ENCODE data around the gene TENM4. TPM values are rescaled to one million over a fixed set of nuclear protein-coding genes. Genes with fewer than 3 reads are reported as not detected.

TENM4 gene
- polyA plus RNA-seq, 3 donors: 23.2 to 32.9 (median 23.7) TPM

DNA sequence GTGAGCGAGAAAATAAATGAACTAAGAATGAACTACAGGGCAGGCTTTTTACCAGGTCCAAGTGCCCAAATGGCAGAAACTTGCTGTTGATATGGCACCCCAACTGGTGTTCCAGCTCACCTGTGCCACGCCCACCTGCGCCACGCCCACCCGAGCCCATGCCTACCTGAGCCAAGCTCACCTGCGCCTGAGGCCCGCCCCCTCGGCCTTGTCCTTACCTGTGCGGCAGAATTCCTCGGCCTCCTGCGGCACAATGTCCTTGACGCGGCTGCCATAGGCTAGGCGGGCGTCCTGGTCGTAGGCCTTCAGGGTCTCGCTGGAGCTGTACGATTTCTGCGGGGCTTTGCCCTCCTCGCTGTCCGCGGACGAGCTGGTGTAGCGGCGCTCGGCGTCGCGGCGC is 371.3 kb downstream of the TENM4 start:
- DNase-seq (ENCODE audit: extremely low read depth in 1 of 11, low read depth in 9 of 11, low spot score in 4 of 11): no peak

DNA sequence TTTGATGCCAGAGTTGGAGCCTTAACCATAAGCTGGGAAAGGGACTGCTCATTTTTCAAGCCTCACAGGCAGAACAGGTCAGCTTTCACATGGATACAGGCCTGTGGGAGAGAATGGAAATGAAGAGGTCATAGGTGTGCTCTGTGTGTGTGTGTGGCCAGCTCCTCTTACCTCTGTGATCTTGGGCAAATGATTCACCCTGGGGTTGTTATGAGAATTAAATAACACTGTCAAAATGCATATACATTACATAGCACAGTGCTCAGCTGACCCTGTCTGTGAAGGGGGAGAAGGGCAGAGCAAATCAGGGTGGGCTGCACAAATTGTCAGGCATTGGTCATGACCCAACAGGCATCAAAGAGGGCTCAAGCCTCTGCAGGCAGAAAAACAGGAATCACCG is 372.5 kb downstream of the TENM4 start:
- no peak for DNase-seq (ENCODE audit: extremely low read depth in 1 of 11, low read depth in 9 of 11, low spot score in 4 of 11)

DNA sequence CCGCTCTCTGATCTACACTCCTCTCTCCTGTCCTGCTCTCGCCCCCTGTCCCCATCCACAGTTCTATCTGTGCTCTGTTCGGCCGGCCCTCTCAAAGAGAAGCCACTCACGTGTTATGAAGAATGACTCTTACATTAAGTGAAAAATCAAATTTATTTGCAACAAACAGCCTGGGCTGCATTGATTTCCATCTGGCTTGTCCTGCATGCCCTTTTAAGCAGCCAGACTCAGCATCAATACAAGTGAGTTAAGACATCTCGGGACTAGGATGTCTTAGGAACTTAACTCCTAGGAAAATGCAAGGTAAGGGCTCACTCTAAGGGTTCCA is 373.5 kb downstream of the TENM4 start:
- no peak for DNase-seq (ENCODE audit: extremely low read depth in 1 of 11, low read depth in 9 of 11, low spot score in 4 of 11)

DNA sequence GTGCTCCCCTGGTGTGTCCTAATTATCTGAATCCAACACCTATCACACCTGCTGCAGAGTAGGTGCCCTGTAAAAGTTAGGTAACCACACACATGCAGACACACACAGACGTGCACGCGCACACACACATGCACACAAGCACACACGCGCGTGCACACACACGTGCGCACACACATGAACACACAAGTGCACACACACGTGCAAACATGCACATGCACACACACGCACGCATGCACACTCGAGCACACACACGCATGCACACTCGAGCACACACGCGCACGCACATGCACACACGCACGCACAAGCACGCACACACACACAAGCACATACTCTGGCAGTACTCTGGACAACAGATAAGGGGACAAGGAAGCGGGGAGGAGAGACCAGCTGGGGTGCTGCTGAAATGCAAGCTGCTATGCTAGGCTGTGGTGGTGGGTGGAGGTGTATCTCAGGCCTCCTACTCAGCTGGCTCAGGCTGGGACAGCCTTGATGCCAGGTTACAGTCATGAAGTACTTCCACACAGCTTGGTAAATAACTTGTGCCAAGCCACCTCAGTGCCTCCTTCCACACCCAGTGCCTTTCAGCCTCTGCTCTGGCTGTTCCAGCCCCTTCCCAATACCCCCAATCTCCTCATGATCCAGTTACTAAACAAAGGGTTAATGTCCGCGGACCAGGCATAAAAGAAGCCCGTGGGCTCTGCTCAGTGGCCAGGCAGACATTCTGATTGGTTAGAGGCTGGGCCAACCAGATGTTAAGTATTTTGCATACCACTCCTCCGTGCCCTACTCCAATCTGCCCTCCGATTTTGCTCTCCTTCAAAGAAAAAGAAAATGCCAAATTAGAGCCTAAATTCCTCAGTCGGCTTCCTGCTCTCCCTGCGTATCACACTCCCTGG is 374.1 kb downstream of the TENM4 start:
- DNase-seq (ENCODE audit: extremely low read depth in 1 of 11, low read depth in 9 of 11, low spot score in 4 of 11): no peak

DNA sequence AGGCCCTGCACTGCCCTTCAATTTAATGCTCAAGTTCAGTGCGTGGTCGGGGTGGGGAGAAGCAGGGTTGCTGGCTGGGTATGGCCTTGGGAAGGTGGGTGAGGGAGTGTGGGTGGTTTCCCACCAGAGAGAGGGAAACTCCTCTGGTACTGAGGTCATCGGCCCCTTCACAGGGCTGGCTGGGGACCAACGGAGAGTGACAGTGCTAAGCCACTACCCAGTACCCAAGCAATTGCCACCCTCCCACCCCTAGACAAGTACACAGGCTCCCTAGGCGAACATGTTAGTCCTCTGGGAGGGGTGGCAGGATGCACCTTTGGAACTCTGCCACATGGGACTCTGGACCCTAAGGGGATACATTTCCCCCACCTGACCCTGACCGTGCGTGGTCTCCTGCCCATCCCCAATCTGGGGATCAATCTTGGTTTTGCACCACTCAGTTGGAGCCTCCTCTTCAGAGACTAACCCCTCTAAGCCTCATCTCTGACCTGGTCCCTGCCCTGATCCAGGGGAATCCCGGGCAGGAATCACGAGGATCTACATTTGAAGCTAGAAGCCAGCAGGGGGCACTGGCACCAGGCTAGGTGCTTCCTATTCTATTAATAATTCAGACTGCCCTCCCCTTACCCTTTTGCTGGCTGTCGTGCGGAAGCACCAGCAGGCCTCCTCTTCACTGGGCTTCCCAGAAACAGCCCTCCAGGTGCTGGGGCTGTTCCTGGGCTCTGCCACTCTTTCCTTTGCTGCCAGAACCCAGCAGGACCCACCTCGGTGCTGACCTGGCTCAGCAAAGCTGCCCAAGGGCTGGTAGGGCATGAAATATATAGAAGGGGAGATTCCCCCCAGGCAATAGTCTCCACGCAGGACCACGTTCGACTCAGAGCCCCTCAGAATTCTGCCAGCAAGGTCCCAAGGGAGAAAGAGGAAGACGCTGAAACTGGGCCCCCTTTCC is 377.7 kb downstream of the TENM4 start:
- DNase-seq (ENCODE audit: extremely low read depth in 1 of 11, low read depth in 9 of 11, low spot score in 4 of 11): no peak

DNA sequence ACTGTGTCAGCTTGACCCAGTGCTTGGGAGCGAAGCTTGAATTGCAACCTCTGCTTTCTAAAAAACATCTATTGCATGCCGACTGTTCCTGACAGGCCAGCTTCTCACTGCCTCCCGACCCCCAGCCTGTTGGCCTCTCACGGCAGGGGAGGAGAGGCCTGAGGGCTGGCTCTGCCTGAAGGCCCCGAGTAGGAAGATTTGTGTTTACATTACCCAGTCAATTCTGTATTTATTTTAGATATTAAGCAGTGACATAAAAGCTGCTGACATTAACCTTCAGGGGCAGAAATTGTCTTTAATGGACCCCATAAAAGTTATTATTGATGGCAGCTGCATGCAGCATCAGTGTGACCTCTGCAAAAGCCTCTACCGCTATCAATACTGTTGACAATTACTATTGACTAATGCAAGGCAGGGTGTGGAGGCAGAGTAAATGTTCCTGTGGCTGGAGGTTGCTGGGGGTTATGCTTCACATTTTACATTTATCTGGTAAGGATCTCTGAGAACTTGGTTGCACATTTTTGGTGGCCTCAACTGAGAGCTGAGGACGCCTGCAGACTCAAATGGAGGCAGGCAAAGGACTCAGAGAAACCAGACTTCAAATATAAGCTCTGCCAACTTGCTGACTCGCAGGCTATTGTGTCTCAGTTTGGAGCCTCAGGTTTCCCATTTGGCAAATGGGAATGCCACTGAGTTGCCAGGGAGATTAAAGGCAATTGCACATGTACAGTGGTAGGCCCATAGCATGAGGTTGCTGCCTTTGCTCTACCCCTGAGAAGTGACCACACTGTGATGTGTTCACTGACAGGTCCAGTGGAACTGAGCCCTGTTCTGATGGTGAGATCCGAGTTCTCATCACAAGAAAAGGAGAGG is 380.5 kb downstream of the TENM4 start:
- no peak for DNase-seq (ENCODE audit: extremely low read depth in 1 of 11, low read depth in 9 of 11, low spot score in 4 of 11)

DNA sequence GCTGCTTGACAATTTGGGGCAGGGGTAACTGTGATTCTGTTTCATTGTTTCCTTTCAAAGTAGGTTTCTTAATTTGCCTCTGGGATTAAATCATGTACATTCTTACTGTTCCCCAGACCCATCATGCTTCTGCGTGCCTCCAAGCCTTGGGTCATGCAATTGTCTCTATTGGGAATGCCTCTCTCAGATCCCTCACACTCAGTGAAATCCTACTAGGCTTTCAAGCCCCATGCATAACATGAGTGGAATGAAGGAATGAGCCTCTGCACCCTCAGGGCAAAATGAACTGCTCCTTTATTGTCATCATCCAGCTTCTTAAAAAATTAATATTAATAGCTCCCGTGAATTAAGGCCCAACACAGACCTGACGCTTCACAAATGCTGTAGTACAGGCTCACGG is 381.7 kb downstream of the TENM4 start:
- no peak for DNase-seq (ENCODE audit: extremely low read depth in 1 of 11, low read depth in 9 of 11, low spot score in 4 of 11)

DNA sequence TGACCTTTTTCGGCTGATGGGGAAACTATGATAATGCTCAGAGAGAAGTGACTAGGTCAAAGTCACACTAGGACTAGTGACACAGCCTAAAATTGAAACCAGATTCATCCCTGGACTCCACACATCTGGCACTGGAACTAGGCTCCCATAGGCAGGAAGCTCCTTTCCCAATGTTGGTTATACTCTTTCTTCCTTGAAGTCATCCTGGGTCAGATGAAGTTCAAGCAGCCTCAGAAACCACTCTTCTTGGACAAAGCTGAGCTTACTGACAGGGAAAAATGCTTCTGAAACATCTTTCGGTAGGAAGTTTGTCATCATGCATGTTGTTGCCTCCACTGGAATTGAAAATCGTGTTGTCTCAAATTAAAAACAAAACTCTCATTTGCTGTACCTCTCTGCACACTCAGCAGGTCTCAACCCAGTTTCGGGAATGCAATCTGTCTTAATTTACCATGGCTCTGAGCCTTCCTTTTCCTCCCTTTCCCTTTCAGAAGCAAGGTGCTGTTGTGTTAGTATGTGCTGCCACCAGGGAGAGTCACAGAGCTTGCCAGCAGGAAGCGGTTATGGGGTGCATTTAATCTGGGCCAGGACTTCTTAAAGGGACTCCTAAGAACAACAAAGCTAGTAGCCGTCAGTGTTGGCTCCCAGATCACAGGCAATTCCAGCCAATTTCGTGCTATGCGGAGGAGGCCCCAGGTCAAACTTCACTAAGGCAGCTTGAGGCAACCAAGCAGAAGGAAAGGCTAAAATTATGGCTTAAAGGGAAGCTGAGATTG is 384.8 kb downstream of the TENM4 start:
- no peak for DNase-seq (ENCODE audit: extremely low read depth in 1 of 11, low read depth in 9 of 11, low spot score in 4 of 11)

DNA sequence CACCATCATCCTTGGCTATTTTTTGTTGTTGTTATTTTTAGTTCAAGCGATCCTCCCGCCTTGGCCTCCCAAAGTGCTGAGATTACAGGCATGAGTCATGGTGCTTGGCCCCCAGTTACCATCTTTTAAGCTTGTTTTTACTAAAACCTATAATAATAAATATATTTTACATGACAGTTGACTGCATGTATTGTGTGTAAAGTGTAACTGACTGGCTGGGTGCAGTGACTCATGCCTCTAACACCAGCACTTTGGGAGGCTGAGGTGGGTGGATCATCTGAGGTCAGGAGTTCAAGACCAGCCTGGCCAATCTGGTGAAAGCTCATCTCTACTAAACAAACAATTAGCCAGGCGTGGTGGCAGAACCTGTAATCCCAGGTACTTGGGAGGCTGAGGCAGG is 386.2 kb downstream of the TENM4 start:
- DNase-seq (ENCODE audit: extremely low read depth in 1 of 11, low read depth in 9 of 11, low spot score in 4 of 11): no peak

DNA sequence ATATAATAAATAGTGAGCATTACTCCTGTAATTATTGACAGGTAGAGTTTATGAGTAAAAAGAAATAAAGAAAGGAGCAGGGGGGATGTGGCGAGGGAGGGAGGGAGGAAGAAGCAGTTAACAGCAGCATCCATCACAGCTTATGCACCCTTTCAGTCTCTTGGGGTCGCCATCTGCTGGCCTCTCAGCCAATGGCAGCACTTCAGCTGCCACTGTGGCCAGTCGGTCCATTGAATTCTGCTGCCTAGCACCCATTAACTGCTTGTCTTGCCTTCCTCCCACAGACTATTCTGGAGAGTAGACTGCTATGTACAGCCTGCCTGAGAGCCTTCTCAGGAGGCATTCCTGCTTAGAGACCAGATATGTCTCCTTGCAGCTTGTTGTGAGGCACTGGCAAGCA is 388.3 kb downstream of the TENM4 start:
- DNase-seq (ENCODE audit: extremely low read depth in 1 of 11, low read depth in 9 of 11, low spot score in 4 of 11): peak in 1 of 11 donors; percentile 23

DNA sequence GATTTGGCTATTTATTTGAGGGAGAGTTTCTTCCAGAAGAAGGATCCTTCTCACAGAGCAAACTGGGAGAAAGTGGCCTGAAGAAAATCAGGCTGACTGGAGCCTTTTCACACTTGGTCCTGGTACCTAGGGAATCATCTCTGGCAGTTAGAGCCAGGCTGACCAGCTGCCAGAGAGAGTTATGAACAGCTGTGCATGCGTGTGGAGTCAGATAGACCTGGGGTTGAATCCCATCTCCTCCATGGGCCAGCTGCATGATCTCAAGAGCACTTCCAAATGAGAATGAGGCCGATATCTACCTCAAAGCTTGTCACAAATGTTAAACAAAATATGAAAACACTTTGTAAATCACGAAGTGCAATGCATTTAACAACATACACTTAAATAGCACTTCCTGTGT is 390.0 kb downstream of the TENM4 start:
- DNase-seq (ENCODE audit: extremely low read depth in 1 of 11, low read depth in 9 of 11, low spot score in 4 of 11): no peak

DNA sequence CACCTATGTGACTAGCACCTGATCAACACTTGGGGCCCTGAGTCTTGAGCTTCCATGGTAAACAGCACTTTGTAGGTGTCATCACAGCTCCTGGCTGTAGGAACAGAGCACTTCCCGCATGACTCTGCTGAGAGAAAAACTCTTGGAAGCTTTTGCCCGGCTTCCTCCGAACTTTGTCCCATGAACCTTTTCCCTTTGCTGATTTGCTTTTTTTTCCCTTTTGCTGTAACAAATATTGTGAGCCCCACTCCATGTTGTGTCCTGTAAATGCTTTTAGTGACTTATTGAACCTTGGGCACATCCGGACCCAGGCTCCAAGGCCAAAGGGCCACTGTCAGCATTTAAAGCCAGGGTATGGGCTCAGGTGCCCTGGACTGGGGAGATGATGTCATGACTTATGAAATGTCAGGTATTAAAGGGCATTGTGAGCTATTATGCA is 391.1 kb downstream of the TENM4 start:
- DNase-seq (ENCODE audit: extremely low read depth in 1 of 11, low read depth in 9 of 11, low spot score in 4 of 11): no peak

DNA sequence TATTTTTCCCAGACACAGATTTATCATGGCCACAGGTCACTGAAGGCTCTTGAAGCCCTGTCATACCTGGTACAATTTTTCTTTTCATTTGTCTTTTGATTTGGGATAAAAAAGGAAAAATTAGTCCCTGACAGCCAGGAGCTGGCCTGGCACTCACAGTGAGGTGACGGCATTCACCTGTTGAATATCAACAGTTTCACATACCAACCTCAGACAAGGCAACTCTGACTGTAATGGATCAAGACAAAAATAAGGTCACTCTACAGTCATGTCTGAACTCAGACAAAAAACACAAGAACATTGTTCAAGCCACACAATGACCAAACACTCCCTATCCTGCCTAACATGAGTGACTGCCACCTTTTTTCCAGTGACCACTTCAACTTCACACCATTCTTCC is 392.9 kb downstream of the TENM4 start:
- DNase-seq (ENCODE audit: extremely low read depth in 1 of 11, low read depth in 9 of 11, low spot score in 4 of 11): no peak

DNA sequence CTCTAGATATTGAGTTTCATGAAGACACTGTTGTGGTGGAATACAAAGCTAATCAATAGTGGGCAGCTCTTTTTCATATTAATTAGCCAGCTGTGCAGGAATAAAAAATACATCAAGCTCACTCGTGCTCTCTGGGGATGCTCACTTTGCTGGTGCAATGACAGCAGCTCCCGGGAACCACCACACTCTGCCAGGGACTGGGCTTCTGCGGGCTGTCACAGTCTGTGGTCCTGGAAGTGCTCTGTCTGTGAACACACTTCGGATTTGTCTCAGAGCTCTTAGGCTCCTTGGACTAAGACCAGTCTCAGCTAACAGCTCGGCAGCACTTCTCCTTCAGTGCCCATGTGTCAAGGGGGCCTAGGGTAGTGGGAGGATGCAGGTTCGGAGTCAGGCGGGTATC is 393.5 kb downstream of the TENM4 start:
- no peak for DNase-seq (ENCODE audit: extremely low read depth in 1 of 11, low read depth in 9 of 11, low spot score in 4 of 11)

DNA sequence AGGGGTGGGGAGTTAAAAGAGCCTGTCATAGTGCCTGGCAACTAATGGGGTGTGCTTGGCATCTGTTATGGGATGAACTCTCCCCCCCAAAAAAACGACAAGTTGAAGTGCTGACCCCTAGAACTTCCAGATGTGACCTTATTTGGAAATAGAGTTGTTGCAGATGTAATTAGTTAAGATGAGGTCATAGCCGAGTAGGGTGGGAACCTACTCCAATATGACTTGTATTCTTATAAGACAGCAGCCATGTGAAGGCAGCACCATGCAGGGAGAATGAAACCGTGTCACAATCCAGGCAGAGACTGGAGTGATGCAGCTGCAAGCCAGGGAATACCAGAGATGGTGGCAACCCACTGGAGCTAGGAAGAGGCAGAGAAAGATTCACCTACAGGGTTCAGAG is 394.5 kb downstream of the TENM4 start:
- no peak for DNase-seq (ENCODE audit: extremely low read depth in 1 of 11, low read depth in 9 of 11, low spot score in 4 of 11)

DNA sequence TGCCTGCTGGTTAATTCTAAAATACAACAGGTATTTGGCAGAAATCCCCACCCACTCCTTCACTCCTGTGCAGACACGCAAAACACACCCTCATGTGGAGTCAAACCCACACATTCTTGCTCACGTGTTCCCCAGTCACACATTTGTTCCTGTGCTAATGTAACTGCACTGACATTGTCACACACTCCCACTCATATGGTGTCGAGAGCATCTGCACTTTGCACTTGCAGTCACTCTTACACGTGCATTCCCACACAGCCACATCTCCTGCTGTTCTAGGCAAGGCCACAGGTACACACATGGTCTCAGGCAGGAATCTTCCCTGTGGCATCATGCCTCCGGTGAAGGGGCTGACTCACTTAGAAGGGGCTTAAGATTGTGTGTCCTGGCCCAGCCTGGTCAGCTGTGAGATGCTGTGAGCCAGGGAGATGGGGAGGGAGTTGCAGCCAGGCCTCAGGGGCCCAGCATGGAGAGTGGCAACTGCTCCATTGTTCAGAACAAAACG is 395.0 kb downstream of the TENM4 start:
- no peak for DNase-seq (ENCODE audit: extremely low read depth in 1 of 11, low read depth in 9 of 11, low spot score in 4 of 11)

DNA sequence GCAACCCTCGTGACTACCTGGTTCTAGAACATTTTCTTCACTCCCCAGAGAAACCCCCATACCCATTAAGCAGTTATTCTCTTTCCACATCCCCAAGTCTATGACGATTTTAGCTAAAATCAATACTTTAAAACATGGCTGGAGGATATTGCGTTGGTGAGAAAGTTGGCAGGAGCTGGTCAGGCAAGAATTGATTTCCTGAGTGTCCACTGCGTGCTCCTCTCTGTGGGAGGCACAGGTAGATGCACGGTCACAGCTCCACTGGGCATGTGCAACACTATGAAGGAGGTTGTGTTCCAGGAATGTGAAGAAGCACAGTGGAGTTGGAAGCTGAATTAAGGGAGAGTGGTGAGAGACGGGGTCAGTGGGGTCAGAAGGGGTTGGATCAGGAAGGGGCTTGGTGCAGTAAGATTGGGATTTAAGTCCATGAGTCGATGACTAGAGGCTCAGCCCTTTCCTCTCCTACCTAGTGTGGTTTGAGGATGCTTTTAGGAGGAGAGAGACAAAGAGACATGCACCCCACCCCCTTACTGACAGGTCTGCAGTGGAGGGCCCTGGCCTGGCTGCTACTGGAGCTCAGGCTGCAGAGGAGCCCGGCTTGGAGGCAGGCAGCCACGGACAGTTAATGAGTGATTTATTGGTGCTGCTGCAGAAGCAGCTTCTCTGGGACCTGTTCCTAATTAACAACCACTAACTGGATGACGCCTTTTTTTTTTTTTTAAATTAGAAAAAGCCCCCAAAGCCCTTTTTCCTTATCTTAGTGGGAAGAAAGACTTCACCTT is 395.6 kb downstream of the TENM4 start:
- DNase-seq (ENCODE audit: extremely low read depth in 1 of 11, low read depth in 9 of 11, low spot score in 4 of 11): no peak

DNA sequence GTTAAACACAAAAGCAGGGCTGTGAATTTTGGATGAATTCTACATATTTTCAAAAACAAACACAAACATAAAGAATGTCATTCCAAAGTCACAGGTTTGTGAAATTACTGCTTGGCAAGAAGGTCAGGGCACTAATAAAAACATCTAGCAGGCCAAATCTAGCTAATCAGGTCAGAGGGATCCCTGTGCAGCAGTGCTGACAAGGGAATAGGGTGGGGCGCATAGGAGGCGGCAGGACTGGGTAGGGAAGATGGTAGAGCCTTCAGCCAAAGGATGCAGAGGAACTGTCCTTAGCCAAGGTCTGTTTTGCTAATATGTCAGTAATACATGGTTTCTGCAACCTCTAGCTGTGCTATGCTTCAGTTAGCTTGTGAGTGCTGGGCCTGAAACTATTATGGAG is 396.6 kb downstream of the TENM4 start:
- DNase-seq (ENCODE audit: extremely low read depth in 1 of 11, low read depth in 9 of 11, low spot score in 4 of 11): no peak
